ENCODE measurements around the gene LAMP1. TPM values are rescaled to one million over a fixed set of nuclear protein-coding genes. Genes with fewer than 3 reads are reported as not detected.
"Not testable (repeated sequence)": the region's sequence is repeated elsewhere in the genome, so short reads cannot be mapped to it uniquely, and the experiment has no call there.

The LAMP1 gene
- total RNA-seq, 1 donor from 2014 or later, result 101 TPM

DNA sequence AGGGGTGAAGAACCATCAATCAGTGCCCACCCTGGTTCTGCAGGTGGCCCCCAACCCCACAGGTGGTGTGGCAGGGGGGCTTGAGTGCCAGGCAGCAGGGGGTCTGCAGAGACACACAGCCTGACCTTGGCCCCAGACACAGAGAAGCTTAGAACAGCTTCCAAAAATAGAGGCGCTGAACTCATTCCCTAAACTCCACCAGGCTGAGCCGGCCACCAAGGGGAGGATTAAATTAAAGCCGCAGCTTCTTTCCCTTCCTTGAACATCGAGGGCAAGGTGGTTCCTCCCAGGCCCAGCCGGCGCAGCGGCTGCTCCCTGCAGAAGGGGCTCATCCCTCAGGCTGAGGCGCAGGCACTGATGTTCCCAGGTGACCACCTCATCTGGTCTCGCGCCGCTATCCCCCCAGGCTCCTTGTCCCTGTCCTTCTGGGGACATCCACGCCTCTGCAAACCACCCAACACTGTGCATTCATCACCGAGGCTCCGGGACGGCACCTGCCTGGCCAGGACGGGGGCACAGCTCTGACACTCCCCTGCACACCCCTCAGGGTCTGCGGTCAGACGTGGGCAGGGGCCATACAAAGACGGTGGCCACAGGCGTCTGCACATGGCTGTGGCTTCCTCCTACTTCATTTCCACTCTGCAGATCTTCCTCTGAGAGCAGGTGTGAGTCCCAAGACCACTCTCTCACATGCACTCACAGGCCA lies 30.9 kb downstream of the LAMP1 start:
- no peak for DNase-seq (ENCODE audit: low spot score)

DNA sequence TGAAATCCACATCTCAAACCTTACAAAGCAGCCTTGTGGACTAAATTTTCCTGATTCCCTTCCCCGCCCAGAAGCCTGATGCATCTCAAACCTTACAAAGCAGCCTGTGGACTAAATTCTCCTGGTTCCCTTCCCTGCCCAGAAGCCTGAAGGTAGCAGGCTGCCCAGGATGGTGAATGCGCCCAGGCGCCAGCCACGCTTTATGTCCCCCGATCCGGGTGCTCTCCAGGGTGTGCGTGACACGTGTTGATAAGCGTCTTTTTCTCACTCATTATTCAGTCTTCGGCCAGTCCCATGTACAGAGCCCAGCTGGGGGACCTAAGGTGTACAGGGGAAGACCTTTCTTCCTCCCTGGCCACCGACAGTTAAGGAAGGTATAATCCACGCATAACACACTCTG lies 31.8 kb downstream of the LAMP1 start:
- DNase-seq (ENCODE audit: low spot score), result no peak

GRCh38 chr13:113329656-113330312 lies 32.7 kb downstream of the LAMP1 start:
- DNase-seq (ENCODE audit: low spot score), result no peak

GRCh38 chr13:113332615-113333014 lies 35.6 kb downstream of the LAMP1 start:
- DNase-seq (ENCODE audit: low spot score), result no peak

DNA sequence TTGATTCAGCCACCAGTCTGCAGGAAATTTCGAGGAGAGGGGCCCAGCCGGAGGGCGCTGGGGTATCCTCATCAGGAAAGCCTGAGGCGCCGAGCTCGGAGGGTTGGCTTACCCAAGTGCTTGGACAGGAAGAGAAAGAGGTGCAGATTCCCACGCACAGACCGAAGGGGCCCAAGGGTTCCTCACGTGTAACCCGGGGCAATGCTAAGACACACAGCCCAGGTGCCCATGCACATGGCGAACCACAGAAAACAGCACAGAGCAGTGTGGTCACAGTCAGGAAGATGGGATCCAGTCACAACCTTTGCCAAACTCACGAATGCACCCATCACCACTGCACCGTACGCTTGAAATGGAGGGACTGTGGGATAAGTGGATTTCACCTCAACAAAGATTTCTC lies 36.0 kb downstream of the LAMP1 start:
- no peak for DNase-seq (ENCODE audit: low spot score)

GRCh38 chr13:113337556-113337955 lies 40.5 kb downstream of the LAMP1 start:
- no peak for DNase-seq (ENCODE audit: low spot score)

DNA sequence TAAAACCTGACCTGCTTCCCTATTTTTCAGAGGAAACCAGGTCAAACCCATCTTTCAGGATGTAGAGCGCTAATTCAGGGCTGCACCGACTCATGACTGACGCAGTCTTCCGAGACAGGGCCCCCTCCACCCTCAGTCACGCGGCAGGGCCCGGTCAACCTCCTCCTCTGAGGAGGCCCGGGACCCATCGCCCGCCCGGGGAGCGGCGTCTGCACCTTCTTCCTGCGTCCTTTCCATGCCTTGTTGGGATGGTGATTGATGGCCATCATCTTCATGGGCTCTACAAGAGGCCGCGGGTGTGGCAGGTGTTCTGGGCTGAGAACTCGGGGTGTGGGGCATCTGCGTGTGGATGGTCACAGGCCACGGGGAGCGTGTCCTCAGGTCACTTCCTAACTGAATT lies 40.9 kb downstream of the LAMP1 start:
- no peak for DNase-seq (ENCODE audit: low spot score)

GRCh38 chr13:113338451-113338850 lies 41.4 kb downstream of the LAMP1 start:
- DNase-seq (ENCODE audit: low spot score), result no peak

GRCh38 chr13:113342820-113343691 lies 46.0 kb downstream of the LAMP1 start:
- DNase-seq (ENCODE audit: low spot score), result no peak

- no peak for DNase-seq (ENCODE audit: low spot score)
These were observed 46.6 kb downstream of the LAMP1 start for GRCh38 chr13:113343692-113343968.

GRCh38 chr13:113345486-113345885 lies 48.4 kb downstream of the LAMP1 start:
- no peak for DNase-seq (ENCODE audit: low spot score)

DNA sequence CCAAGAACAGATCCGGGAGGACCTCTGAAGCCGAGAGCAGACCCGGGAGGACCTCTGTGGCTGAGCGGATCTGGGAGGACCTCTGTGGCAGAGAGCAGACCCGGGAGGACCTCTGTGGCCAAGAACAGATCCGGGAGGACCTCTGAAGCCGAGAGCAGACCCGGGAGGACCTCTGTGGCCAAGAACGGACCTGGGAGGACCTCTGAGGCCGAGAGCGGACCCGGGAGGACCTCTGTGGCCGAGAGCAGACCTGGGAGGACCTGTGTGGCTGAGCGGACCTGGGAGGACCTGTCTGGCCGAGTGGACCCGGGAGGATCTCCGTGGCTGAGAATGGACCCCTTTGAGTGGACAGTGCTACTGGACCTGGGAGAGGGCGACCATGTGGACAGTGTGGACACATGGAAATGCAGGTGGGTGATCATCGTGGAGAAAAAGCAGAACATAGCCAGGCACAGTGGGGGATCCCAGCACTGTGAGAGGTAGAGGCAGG lies 50.7 kb downstream of the LAMP1 start:
- not testable (repeated sequence) for DNase-seq (ENCODE audit: low spot score)

DNA sequence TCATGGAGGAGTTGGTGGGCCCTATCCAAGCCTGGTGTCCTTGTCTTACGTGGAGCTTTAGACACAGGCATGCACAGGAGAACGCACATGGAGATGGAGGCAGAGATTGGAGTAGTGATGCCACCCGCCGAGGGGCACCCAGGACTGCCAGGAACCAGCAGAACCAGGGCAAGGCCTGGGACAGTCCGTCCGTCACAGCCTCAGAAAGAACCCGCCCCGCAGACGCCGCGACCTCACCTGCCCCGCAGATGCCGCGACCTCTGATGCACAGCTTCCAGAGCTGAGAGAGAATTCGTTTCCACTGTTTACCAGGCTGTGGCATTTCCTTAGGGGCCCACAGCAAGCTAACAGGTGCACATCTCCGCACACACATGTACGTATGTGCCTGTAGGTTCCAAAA lies 51.6 kb downstream of the LAMP1 start:
- no peak for DNase-seq (ENCODE audit: low spot score)

- DNase-seq (ENCODE audit: low spot score), result no peak
These were observed 52.0 kb downstream of the LAMP1 start for GRCh38 chr13:113349050-113349449.

- no peak for DNase-seq (ENCODE audit: low spot score)
These were observed 52.5 kb downstream of the LAMP1 start for GRCh38 chr13:113349491-113349890.

DNA sequence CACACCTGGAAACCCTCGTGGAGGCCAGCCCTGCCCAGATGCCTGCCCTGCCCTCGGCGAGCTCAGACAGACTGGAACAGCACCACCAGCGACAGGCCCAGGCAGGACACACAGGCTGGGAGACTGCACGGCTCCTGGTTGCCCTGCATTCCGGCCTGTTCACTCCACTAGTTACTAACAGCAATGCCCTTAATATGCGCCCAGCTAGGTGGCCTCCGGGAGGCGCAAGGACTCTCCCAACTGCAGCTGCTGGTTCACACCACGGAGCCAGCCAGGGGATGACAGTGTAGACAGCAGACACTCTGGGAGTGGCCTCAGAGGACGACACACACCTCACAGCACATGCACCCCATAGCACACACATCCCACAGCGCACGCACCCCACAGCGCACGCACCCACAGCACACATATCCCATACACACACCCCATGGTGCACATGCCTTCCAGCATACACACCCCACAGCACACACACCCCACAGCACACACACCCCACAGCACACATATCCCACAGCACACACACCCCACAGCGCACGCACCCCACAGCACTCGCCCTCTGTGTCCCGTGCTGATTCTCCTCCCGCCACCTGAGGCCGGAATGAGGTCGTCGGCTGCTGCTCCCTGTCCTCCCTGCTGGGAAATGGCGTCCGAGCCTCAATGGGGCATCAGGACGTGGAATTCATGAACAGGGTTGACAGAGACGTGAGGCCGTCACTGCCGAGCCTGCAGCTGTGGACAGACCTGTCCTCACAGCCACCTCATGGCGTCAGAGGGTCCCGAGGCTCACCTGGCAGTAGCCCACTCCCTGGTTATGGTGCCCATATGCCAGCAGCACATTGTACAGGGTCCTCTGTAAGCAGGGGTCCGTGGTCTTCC lies 53.3 kb downstream of the LAMP1 start:
- DNase-seq (ENCODE audit: low spot score), result no peak

DNA sequence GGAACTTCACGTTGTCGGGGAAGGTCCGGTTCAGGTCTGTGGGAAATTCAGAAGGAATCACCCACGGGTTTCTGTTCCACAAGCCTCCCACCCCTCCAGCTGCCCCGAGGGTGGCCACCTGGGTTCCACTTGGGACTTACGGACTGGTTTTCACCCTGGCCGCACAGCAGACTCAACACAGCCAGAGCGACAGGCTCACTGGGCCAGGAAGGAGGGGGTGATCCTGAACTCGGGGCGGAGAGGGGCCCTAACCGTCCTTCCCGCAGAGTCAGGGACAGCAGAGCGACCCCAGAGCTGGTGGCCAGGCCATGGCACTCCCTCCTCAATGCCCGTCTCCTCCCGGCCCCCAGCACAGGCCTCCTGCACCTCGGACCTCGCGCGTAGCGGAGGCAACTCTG lies 53.9 kb downstream of the LAMP1 start:
- no peak for DNase-seq (ENCODE audit: low spot score)

GRCh38 chr13:113351514-113352026 lies 54.5 kb downstream of the LAMP1 start:
- DNase-seq (ENCODE audit: low spot score), result no peak

- no peak for DNase-seq (ENCODE audit: low spot score)
These were observed 56.2 kb downstream of the LAMP1 start for GRCh38 chr13:113353254-113353653.

DNA sequence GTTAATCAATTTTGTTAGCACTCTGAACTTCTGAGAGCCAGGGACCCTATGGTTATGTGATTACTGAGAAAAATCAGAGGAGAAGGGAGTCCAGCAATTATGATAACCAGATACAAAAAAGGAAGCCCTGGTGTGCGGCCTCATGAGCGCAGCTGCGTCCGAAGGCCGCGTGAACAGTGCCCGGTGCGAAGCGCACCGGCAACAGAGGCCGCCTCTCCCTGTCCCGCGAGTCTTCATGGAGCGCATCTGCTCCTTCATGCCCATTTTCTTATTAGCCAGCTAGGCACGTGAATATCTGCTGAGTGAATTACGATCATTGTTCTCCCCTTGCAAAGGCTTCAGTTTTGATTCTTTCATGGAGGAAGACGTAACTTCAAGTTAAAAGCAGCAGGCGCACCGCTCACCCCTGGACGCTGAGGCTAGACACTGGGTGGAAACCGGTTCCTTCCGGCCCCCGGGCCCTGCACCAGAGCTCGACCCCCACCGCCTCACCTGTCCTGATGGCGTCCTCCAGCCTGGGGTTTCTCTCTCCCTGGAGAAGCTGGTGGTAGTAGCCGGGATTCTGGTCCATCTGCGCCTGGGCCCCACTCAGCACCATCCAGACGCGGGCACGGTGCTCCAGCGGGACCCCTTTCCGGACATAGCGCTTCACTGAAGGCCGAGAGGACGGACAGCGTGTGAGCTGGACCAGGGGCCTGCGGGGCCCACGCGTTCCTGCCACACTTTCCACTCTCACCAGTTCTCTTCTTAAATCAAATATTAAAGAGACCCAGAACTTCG lies 58.0 kb downstream of the LAMP1 start:
- DNase-seq (ENCODE audit: low spot score), result no peak

GRCh38 chr13:113355621-113356020 lies 58.6 kb downstream of the LAMP1 start:
- no peak for DNase-seq (ENCODE audit: low spot score)

All from umbilical cord (tissue), 2 donors.